CD8-positive, alpha-beta memory T cell (primary cell): ENCODE data around the gene MYH3. TPM values are rescaled to one million over a fixed set of nuclear protein-coding genes. Genes with fewer than 3 reads are reported as not detected.

Source experiments
- CTCF ChIA-PET: fragments of 350-600 bp; sonication (Branson Sonifier 250); formaldehyde crosslinking; loops from one replicate; lab custom pipeline; 2021; ENCODE audit warnings: antibody characterized with exemption; lab: Charles Lee
- POLR2A ChIA-PET: fragments of 350-600 bp; sonication (Branson Sonifier 250); formaldehyde crosslinking; loops from one replicate; lab custom pipeline; 2021; ENCODE audit warnings: antibody characterized with exemption; lab: Charles Lee
- DNase-seq, 5 donors: peaks; one replicate each; pipeline versions ENCODE4 v3.0.0 to v3.0.0-alpha.2; 2020 to 2022; ENCODE audit warnings: mixed read lengths in 1 of 5
- H3K27ac ChIP-seq: one replicate; pipeline ENCODE4 v1.7.0; 2013; ENCODE audit warnings: low read depth, mild to moderate bottlenecking, low read length, moderate library complexity
- H3K27me3 ChIP-seq: 2 replicates; pipeline ENCODE4 v1.7.0; 2013; ENCODE audit warnings: low read length, mild to moderate bottlenecking; ENCODE audit not compliant: insufficient read depth, poor library complexity, severe bottlenecking
- H3K36me3 ChIP-seq: 2 replicates; pipeline ENCODE4 v1.7.0; 2013; ENCODE audit warnings: mild to moderate bottlenecking, low read length, moderate library complexity; ENCODE audit not compliant: insufficient read depth
- H3K4me1 ChIP-seq: 2 replicates; pipeline ENCODE4 v1.7.0; 2013; ENCODE audit warnings: mild to moderate bottlenecking, low read length, moderate library complexity; ENCODE audit not compliant: insufficient read depth
- H3K4me3 ChIP-seq: 2 replicates; pipeline ENCODE4 v1.7.0; 2013; ENCODE audit warnings: mild to moderate bottlenecking, low read length
- H3K9me3 ChIP-seq: 2 replicates; pipeline ENCODE4 v1.7.0; 2013; ENCODE audit warnings: mild to moderate bottlenecking, low read length
- H3K27ac Mint-ChIP-seq, 8 donors: one replicate each; pipeline ENCODE4 v1.8.0; 2020 to 2021; ENCODE audit warnings: mixed read lengths in 8 of 8, mild to moderate bottlenecking in 6 of 8, inconsistent platforms in 3 of 8, moderate library complexity in 3 of 8
- H3K27me3 Mint-ChIP-seq, 2 donors: one replicate each; pipeline ENCODE4 v1.8.0; 2020 to 2021; ENCODE audit warnings: mixed read lengths in 2 of 2, mild to moderate bottlenecking in 1 of 2, moderate library complexity in 1 of 2
- H3K36me3 Mint-ChIP-seq, 3 donors: one replicate each; pipeline ENCODE4 v1.8.0; 2020 to 2021; ENCODE audit warnings: mixed read lengths in 3 of 3, inconsistent platforms in 1 of 3, mild to moderate bottlenecking in 1 of 3
- H3K4me1 Mint-ChIP-seq, 3 donors: one replicate each; pipeline ENCODE4 v1.8.0; 2020 to 2021; ENCODE audit warnings: mixed read lengths in 3 of 3, inconsistent platforms in 1 of 3, mild to moderate bottlenecking in 1 of 3
- H3K4me3 Mint-ChIP-seq, 7 donors: one replicate each; pipeline ENCODE4 v1.8.0; 2020 to 2021; ENCODE audit warnings: mixed read lengths in 7 of 7, mild to moderate bottlenecking in 6 of 7, moderate library complexity in 4 of 7, inconsistent platforms in 2 of 7
- H3K9me3 Mint-ChIP-seq, 5 donors: one replicate each; pipeline ENCODE4 v1.8.0; 2020 to 2022; ENCODE audit warnings: mixed read lengths in 5 of 5, mild to moderate bottlenecking in 3 of 5, moderate library complexity in 2 of 5, inconsistent platforms in 1 of 5
- polyA plus RNA-seq: library from polyadenylated mRNA; unstranded; fragments of 300-500 nt; fragmentation: Illumina TruSeq; gene quantifications from one replicate; pipeline ENCODE4 v1.2.3, GENCODE V29; 2021
- total RNA-seq, 2 experiments: library from RNA; stranded (reverse); gene quantifications; one replicate each; pipeline ENCODE4 v1.2.3, GENCODE V29; 2021

MYH3 gene
- total and polyA plus RNA-seq, 3 experiments from 2014 or later = 2.6 to 3.5 TPM; not detected in 1

GRCh38 chr17:10598621-10599020 lies 58.5 kb downstream of the MYH3 start:
- Mint-ChIP-seq H3K27me3 (peaks cover 12 to 21% of the 10 kb centered on the region in 2 donors), H3K4me3 (no peak overlapping the region), H3K27ac (no peak overlapping the region), H3K9me3 (peaks cover 0 to 3% (median 0%) of the 10 kb centered on the region in 5 donors), H3K4me1 (no peaks in the 10 kb centered on the region), H3K36me3 (no peaks in the 10 kb centered on the region)
- no peak overlapping the region for H3K4me3 ChIP-seq
- ChIA-PET POLR2A (no interaction called here), CTCF (interaction anchor here (0.9 to 1.1 kb wide), 2 partner anchors 18 to 19 kb away, joined by 3 read pairs; no protein-coding TSS in a partner anchor)
- no peaks in the 10 kb centered on the region for H3K4me1 ChIP-seq
- H3K27me3 ChIP-seq = no peaks in the 10 kb centered on the region
- no peak for DNase-seq
- no peak overlapping the region for H3K27ac ChIP-seq
- H3K9me3 ChIP-seq = no peaks in the 10 kb centered on the region
- H3K36me3 ChIP-seq = no peaks in the 10 kb centered on the region

- POLR2A ChIA-PET = no interaction called here
- CTCF ChIA-PET = no interaction called here
- Histone ChIP-seq H3K27me3 (no peaks in the 10 kb centered on the region), H3K36me3 (no peaks in the 10 kb centered on the region), H3K9me3 (no peaks in the 10 kb centered on the region), H3K4me3 (no peak overlapping the region), H3K27ac (no peak overlapping the region), H3K4me1 (no peaks in the 10 kb centered on the region)
- peaks cover 12 to 40% of the 10 kb centered on the region in 2 donors for H3K27me3 Mint-ChIP-seq
- no peak for DNase-seq
- no peaks in the 10 kb centered on the region for H3K9me3 Mint-ChIP-seq
- no peak overlapping the region for H3K4me3 Mint-ChIP-seq
- H3K4me1 Mint-ChIP-seq = no peaks in the 10 kb centered on the region
- H3K36me3 Mint-ChIP-seq = no peaks in the 10 kb centered on the region
- no peak overlapping the region for H3K27ac Mint-ChIP-seq
These were observed 67.5 kb downstream of the MYH3 start for GRCh38 chr17:10589553-10590145.

GRCh38 chr17:10585529-10585928 lies 71.6 kb downstream of the MYH3 start:
- CTCF ChIA-PET = no interaction called here
- no peak overlapping the region for H3K4me3 Mint-ChIP-seq

GRCh38 chr17:10583834-10584233 lies 73.3 kb downstream of the MYH3 start:
- Histone ChIP-seq H3K27ac (no peak overlapping the region), H3K36me3 (no peaks in the 10 kb centered on the region), H3K4me1 (no peaks in the 10 kb centered on the region), H3K27me3 (no peaks in the 10 kb centered on the region), H3K9me3 (no peaks in the 10 kb centered on the region), H3K4me3 (no peak overlapping the region)
- Mint-ChIP-seq H3K9me3 (no peaks in the 10 kb centered on the region), H3K36me3 (no peaks in the 10 kb centered on the region), H3K27me3 (peaks cover 8 to 11% of the 10 kb centered on the region in 2 donors), H3K4me3 (no peak overlapping the region), H3K27ac (no peak overlapping the region), H3K4me1 (no peaks in the 10 kb centered on the region)
- ChIA-PET POLR2A (no interaction called here), CTCF (no interaction called here)
- no peak for DNase-seq

More at GRCh38 chr17:10585529-10585928, 71.6 kb downstream of the MYH3 start:
- Histone ChIP-seq H3K36me3 (no peaks in the 10 kb centered on the region), H3K9me3 (no peaks in the 10 kb centered on the region), H3K4me1 (no peaks in the 10 kb centered on the region), H3K4me3 (no peak overlapping the region), H3K27ac (no peak overlapping the region), H3K27me3 (no peaks in the 10 kb centered on the region)
- H3K27ac Mint-ChIP-seq = no peak overlapping the region
- peaks cover 10 to 23% of the 10 kb centered on the region in 2 donors for H3K27me3 Mint-ChIP-seq
- POLR2A ChIA-PET = no interaction called here
- H3K36me3 Mint-ChIP-seq = no peaks in the 10 kb centered on the region
- no peak for DNase-seq
- H3K4me1 Mint-ChIP-seq = no peaks in the 10 kb centered on the region
- H3K9me3 Mint-ChIP-seq = no peaks in the 10 kb centered on the region

GRCh38 chr17:10579270-10579669 lies 77.8 kb downstream of the MYH3 start:
- Histone ChIP-seq H3K27me3 (no peaks in the 10 kb centered on the region), H3K36me3 (no peaks in the 10 kb centered on the region), H3K9me3 (no peaks in the 10 kb centered on the region), H3K4me3 (no peak overlapping the region), H3K4me1 (no peaks in the 10 kb centered on the region), H3K27ac (no peak overlapping the region)
- ChIA-PET POLR2A (no interaction called here), CTCF (no interaction called here)
- no peaks in the 10 kb centered on the region for H3K4me1 Mint-ChIP-seq
- no peaks in the 10 kb centered on the region for H3K36me3 Mint-ChIP-seq
- no peak overlapping the region for H3K4me3 Mint-ChIP-seq
- peaks cover 0 to under 1% (median 0%) of the 10 kb centered on the region in 5 donors for H3K9me3 Mint-ChIP-seq
- H3K27me3 Mint-ChIP-seq = peaks cover 5 to 14% of the 10 kb centered on the region in 2 donors
- no peak overlapping the region for H3K27ac Mint-ChIP-seq
- no peak for DNase-seq

Other genes starting within 250 kb of the MYH3 start
- gene MYH8, start 235.4 kb downstream of the MYH3 start, total RNA-seq = not detected
- not detected for gene MYH8, start 235.4 kb downstream of the MYH3 start, polyA plus RNA-seq
- gene MYH4, start 187.8 kb downstream of the MYH3 start, total RNA-seq = not detected
- not detected for gene MYH4, start 187.8 kb downstream of the MYH3 start, polyA plus RNA-seq
- gene MYH1, start 138.8 kb downstream of the MYH3 start, total RNA-seq = not detected
- not detected for gene MYH1, start 138.8 kb downstream of the MYH3 start, polyA plus RNA-seq
- not detected for gene MYH2, start 107.7 kb downstream of the MYH3 start, total RNA-seq
- gene MYH2, start 107.7 kb downstream of the MYH3 start, polyA plus RNA-seq = not detected
- gene SCO1, start 40.2 kb upstream of the MYH3 start, total RNA-seq = 10 to 100 TPM; 45.5 to 46.9 TPM
- 15.9 TPM for gene SCO1, start 40.2 kb upstream of the MYH3 start, polyA plus RNA-seq
- gene ADPRM, start 40.3 kb upstream of the MYH3 start, total RNA-seq = 1 to 10 TPM; 9.8 to 10.0 TPM
- gene ADPRM, start 40.3 kb upstream of the MYH3 start, polyA plus RNA-seq = 27.3 TPM
- 1 to 10 TPM in 1 of 2 experiments, under 1 TPM in 1; 0.55 to 1.1 TPM for gene TMEM220, start 72.7 kb upstream of the MYH3 start, total RNA-seq
- gene TMEM220, start 72.7 kb upstream of the MYH3 start, polyA plus RNA-seq = 1.4 TPM
- gene TMEM238L, start 146.8 kb upstream of the MYH3 start, total RNA-seq = not detected
- gene TMEM238L, start 146.8 kb upstream of the MYH3 start, polyA plus RNA-seq = not detected
- not detected for gene PIRT, start 180.8 kb upstream of the MYH3 start, total RNA-seq
- gene PIRT, start 180.8 kb upstream of the MYH3 start, polyA plus RNA-seq = not detected